Measurements from ENCODE around the gene CBFA2T2.
"Not testable (repeated sequence)": the region's sequence is repeated elsewhere in the genome, so short reads cannot be mapped to it uniquely, and the experiment has no call there.

Gene CBFA2T2

DNA sequence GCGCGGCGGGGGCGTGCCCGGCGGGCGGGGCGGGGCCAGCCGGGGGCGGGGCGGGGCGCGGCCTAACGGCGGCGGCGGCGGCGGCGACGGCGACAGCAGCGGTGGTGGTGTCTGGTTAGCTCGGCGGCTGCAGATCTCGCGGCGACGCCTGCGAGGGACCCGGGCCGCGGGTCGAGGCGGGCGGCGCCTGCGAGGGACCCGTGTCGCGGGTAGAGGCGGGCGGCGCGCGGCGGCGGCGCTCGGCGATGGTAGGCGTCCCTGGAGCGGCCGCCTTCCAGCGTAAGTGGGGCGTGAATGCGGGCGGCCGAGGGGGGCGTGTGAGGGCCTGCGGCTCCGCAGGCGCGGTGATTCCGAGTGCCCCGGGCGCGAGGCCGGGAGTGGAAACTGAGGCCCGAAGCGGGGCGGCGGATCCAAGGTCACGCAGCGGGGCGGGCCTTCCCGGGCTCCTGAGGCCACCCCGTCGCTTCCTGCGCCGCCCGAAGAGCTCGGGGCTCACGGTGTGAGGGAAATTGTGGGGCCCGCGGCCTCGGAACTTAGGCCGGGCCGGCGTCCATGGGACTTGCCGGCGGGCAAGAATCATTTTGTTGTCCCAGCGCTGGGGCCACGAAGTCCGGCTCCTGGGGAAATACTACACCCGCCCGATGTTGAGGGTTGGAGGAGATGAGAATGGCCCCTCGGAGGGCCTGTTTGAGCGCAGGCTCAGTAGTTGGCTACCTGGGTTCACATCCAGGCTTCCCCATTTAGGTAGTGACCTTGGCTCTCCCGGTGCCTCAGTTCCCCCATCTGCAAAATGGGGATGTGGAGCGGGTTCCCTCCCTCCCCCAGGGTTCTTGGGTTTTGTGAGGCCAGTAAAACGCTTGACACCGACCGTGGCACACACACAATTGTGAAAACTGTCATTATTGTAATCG, at the start of gene CBFA2T2:
CBFA2T2 (plus strand) TSS at position 74 of the 911 bp plus-strand sequence; CDS start at position 246, 172 bp downstream.
- in situ Hi-C loops (cut with MboI; ENCODE audit: low sequenced_read_pairs) = no loop called here

DNA sequence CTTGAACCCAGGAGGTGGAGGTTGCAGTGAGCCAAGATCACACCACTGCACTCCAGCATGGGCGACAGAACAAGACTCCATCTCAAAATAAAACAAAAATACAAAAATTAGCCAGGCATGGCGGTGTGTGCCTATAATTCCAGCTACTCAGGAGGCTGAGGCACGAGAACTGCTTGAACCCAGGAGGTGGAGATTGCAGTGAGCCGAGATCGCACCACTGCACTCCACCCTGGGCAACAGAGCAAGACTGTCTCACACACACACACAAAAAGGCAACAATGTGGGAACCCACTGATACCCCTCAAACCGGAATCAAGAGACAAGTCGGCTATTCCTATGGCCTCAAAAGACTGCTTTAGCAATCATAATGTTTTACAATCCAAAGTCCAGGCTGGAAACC, 49.3 kb upstream of the CBFA2T2 start:
- in situ Hi-C loops (cut with MboI; ENCODE audit: low sequenced_read_pairs) = not testable (repeated sequence)

DNA sequence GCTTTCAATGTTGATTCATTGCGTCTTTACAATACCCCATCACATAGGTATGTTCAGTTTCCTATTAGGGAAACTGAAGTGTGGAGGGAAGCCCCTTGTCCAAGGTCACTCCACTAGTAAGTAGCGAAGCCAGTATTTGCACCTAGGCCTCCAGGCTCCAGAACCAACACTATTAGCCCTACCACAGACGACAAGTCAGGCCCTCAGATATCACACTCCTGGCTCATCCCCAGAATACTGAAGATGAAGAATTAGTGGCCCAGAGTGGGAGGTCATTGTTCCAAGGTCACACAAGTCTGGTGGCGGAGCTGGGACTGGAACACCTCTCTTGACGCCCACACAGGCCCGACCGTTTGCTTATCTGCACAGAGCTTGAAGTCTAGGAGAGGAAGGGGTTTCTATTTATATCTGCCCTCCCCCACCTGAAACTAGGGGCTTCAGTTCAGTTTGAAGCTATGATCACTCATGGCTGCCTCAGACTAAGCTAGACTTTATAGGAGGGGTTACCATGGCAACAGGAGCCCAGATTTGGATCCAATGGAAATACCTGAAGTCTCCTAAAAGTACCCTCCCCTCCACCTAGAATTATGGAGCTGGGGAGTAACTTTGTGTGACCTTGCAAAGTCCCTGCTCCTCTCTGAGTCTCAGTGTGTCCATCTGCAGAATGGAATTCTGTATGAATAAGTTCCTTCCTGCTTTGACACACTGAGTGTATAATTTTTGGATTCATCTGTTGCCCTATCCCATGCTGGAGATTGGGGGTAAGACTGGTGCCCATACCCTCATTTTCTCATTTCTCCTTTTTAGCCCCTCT, 48.5 kb upstream of the CBFA2T2 start:
- in situ Hi-C loops (cut with MboI; ENCODE audit: low sequenced_read_pairs) = no loop called here

DNA sequence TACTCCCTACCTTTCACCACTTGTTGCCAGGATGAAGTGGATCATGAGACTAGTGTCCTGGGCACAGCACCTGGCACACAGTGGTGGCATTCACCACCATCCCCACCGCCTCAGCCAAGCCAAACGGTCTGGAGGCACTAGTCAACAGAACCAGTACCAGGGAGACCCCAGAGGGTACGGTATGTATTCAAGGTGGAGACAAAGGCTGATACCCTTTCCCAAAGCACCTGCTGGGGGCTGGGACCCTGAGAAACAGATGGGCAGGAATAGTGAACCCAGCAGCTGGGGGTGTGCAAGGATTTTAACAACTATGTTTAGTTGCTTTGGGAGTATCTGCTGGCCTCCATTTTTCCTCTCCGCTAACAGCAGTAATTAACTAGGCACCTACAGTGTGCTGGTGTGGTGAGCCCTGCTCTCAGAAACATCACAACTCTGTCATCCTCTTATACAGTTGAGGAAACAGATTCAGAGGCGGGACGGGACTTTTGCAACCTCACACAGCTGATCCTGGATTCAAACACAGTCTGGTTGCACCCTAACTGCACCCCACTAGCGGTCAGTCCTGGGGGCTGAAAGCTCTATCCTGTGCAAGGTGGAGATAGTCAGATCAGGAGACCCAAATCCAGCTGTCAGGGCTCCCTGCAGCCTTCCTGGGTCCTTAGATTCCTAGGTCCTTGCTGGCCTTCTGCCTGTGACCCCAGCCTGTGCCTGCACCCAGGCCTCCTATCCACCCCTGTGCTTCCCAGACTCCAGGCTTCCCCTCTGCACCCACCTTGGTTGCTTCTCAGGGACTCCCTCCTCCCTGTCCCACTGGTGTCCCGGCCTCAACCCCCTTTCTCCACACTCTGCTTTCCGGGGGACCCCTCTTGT, 47.5 kb upstream of the CBFA2T2 start:
- in situ Hi-C loops (cut with MboI; ENCODE audit: low sequenced_read_pairs) = no loop called here

DNA sequence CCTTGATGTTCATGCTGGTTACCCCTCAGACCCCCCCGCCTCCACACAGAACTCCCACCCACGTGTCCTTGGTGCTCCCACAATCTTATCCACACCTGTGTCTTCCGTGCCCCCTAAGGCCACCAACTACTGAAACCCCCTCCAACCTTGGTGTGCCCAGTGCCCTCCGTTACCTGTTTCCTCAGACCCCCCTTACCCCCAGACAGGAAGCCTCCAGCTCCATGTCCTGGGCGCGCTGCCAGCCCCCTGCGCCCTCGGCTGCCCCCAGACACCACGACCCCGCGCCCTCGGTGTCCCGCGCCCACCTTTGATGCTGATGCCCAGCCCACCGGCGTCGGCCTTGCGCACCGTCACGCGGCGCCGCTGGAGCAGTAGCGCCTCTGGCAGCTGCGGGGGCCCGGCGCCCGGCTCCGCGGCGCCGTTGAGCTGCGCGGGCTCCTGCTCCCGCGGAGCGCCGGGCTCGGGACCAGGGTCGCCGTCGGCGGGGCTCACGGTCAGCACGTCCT, 46.8 kb upstream of the CBFA2T2 start:
- in situ Hi-C loops (cut with MboI; ENCODE audit: low sequenced_read_pairs) = no loop called here

DNA sequence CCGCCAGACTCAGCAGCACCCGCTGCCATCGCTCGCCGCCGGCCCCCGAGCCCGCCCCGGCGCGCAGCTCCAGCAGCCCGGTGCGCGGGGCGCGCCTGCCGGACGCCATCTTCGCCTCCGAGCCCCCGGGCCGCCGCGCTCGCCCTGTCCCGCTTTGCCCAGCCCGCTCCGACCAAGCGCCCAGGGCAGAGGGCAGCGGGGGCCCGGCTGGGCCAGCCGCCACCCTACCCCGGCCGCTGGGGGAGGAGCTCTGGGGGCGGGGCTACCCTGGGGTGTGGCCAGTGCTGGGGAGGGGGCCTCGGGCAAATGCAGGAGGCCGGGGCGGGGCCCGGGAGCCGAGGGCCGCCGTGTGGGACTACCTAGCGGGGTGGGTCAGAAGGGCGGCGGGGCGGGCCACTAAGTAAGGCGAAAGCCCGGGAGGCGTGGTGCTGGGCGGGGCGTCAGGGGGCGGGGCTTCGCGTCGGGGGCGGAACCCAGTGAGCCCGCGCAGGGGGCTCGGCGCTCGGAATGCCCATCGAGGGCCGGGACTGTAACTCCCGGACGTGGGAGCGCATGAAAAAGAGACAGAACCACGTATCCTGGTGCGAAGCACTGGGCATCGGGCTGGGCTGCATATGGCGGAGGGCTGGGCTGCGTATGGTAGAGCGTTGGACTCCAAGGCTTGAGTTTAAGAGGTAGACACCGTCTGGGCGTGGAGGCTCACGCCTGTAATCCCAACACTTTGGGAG, 46.2 kb upstream of the CBFA2T2 start, which contains the start of gene SNTA1:
SNTA1 (minus strand) TSS at position 252 of the 728 bp plus-strand sequence; CDS start at position 109, 143 bp downstream.
- in situ Hi-C loops (cut with MboI; ENCODE audit: low sequenced_read_pairs) = no loop called here

DNA sequence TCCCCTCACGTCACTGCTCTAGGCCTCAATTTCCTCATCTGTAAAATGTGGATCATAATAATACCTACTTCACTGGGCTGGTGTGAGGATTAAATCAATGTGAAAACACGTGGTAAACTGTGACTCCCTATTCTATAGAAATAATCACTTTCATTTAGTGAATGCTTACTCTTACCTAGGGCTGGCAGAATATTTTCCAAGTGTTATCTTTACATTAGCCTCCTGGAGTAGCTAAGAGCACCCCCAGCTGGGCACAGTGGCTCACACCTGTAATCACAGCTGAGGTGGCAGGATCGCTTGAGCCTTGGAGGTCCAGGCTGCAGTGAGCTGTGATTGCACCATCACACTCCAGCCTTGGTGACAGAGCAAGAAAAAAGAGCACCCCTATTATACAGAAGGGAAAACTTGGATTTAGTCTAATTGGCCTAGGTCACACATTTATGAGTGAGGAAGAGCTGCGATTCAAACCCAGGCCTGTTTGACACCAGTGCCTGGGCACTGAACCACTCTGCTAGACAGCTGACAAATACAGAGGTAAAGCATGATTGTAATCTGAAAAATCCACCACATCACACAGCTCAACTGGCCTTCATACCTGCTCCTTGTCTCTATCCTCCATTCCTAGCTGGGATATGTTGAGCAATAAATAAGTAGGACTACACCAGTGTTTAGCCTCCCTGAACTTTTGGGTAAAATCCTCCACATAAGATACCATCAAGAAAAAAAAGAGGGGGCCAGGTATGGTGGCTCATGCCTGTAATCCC, 44.9 kb upstream of the CBFA2T2 start:
- in situ Hi-C loops (cut with MboI; ENCODE audit: low sequenced_read_pairs) = no loop called here

DNA sequence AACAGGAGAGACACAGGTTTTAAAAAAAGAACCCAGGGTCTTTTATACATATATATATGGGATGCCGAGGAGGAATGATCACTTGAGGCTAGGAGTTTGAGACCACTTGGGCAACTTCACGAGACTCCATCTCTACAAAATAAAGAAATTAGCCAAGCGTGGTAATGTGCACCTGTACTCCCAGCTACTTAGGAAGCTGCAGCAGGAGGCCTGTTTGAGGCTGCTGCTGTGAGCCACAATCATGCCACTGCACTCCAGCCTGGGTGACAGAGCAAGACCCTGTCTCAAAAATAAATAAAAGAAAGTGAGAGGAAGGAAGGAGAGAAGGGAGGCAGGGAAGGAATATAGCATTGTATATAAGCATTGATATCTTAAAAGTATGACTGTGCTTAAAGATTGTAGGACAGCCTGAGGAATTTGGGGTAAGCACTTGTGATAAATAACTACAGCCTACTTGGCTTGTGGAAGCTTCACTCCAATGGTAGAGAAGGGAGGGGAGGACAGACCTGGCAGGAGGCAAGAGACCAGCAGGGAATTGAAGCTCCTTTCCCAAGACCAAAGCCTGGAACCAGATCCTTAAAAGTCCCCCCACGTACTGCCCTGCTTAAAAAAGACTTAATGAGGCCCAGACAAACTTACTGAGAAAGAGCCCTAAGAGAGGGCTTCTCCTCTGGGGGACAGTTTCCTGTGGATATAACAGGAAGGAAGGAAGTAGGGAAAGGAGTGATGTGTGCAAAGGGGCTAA, 43.8 kb upstream of the CBFA2T2 start:
- in situ Hi-C loops (cut with MboI; ENCODE audit: low sequenced_read_pairs) = no loop called here

DNA sequence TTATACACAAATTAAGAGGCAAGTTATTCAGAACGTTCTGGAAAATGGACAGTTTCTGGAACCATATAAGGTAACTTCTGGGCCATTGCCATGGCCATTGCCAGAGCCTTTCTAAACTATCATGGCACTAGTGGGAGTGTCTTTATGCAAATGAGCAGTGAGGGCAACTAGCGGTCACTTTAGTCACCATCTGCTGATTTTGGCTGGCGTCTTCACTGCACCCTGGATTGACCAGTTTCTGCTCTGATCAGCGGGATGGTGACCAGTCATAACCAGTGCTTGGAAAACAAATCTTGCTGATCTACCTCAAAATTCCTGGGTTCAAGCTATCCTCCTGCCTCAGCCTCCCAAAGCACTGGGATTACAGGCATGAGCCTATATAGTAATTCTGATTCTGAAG, 39.0 kb upstream of the CBFA2T2 start:
- in situ Hi-C loops (cut with MboI; ENCODE audit: low sequenced_read_pairs) = loop anchor here (10.0 kb wide), 1 partner anchor 214 kb away; the partner anchor contains the start of genes ACTL10 and C20orf144

DNA sequence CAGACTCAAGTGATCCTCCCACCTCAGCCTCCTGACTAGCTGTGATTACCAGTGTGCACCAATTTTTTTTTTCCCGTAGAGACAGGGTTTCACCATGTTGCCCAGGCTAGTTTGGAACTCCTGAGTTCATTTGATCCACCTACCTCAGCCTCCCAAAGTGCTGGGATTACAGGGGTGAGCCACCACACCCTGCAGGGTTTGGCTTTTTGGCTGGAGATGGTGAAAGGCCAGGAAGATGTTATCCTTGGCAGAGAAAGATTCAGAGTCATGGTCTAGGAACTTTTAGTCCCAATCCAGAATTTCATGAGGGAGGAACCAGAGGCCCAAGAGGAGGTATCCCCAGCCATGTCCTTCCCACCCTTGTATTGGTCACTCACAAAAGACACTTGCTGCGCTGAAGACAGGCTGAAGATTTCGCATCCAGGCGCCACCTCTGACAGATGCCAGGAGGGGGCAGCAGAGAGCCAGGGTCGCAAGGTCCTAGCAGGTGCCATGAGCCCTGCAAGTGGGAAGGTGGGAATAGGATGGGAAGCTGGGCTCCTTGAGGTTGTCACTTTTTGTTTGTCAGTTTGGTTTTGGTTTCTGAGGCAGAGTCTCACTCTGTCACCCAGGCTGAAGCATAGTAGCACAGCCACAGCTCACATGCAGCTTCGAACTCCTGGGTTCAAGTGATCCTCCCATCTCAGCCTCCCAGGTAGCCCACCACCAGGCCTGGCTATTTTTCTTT, 32.8 kb upstream of the CBFA2T2 start:
- in situ Hi-C loops (cut with MboI; ENCODE audit: low sequenced_read_pairs) = loop anchor here (10.0 kb wide), 1 partner anchor 208 kb away; the partner anchor contains the start of genes ACTL10 and C20orf144

DNA sequence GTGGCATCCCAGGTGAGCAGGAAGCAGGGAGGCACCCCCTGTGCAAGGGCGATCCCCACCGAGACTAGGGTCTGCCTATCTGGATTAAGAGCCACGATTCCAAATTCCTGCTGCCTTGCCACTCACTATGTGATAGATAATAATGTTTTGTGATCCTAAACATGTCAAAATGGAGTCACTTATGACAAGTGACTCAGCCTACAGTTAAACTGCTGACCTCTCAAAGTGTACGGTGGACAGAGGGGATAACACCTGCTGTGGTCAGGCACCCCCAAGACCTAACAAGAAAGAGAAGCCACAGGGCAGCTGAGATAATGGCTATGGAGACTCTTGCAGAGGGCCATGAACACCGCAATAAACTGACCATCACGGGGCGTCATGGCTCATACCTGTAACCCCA, 30.3 kb upstream of the CBFA2T2 start:
- in situ Hi-C loops (cut with MboI; ENCODE audit: low sequenced_read_pairs) = loop anchor here (10.0 kb wide), 1 partner anchor 205 kb away; the partner anchor contains the start of genes ACTL10 and C20orf144

DNA sequence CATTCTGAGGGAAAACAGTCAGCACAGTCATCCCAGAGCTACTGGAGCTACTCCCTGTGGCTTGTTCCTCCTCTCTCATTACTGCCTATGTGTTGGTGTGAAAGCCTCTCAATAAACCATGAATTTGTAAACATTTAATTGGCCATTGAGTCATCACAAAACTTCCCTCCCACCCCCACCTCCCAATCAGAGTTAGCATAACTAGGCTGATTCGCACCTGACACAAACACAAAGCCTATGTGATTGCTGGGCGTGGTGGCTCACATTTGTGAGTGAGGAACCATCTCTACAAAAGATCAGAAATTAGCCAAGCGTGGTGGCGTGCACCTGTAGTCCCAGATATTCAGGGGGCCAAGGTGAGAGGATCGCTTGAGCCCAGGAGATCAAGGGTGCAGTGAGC, 29.2 kb upstream of the CBFA2T2 start:
- in situ Hi-C loops (cut with MboI; ENCODE audit: low sequenced_read_pairs) = no loop called here

DNA sequence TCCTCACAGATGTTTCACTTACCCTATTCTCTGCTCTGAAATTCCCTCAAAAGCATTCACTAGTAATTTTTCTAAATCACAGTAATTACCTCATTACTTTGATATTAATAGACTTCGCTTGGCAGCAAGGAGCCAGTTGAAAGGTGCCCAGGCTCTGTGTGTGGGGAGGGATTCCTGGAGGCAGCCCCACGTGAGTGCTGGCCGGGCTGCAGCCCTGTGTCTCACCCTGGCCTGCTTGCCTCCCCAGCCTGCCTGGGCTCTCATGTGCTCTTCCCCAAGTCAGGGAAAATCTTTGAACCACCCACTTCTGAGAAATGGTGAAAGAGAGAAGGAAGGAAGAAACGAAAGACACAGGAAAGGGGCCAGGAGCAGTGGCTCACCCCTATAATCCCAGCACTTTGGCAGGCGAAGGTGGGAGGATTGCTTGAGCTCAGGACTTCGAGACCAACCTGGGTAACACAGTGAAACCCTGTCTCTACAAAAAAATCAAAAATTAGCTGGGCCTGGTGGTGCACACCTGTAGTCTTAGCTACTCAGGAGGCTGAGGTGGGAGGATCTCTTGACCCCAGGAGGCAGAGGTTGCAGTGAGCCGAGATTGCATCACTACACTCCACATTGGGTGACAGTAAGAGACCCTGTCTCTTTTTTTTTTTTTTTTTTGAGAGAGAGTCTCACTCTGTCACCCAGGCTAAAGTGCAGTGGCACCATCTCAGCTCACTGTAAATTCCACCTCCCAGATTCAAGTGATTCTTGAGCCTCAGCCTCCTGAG, 26.4 kb upstream of the CBFA2T2 start:
- in situ Hi-C loops (cut with MboI; ENCODE audit: low sequenced_read_pairs) = no loop called here

DNA sequence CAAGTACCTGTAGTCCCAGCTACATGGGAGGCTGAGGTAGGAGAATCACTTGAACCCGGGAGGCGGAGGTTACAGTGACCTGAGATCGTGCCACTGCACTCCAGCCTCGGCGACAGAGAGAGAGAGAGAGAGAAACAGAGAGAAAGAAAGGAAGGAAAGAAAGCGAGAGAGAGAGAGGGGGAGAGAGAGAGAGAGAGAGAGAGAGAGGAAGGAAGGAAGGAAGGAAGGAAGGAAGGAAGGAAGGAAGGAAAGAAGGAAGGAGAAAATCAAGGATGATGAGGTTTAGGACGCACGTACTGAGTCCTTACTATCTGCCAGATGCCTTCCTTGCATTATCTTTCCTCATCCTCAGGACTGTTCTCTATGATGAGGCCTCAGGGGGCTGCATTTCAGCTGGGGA, 25.1 kb upstream of the CBFA2T2 start:
- in situ Hi-C loops (cut with MboI; ENCODE audit: low sequenced_read_pairs) = not testable (repeated sequence)

DNA sequence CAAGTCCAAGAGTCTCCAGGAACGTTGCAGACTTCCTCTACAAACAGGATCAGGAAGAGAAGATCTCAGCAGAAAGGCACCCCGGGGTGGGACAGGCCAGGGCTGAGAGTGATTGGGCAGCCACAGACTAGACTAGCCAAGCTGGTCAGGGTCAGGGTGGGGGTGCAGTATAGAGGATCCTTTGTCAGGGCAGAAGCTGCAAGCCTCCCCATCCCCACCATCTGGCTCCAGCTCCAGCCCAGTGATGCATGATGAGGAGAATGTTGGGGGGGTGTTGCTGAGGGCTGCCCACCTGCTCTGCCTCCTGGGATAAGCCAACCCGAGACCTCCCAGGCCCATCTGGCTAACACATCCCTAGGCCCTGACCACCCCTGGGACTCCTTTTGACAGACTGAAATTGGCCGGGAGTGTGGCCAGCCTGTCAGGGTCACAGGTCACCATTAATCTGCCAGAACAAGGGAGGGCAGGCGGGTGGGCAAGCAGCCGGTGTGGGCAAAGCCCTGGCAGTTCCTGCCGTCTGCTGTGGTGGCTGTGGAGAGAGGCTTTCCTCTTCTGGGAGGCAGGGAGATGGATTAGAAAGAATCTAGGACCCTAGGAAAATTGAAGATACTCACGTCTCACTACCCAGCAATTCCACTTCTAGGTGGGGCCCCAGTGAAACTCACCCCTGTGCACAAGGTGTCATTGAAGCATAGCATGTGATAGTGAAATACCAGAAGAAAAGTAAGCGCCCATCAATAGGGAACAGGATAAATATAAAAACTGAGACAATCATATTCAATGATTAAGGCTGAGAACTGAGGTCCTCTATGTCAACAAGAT, 24.2 kb upstream of the CBFA2T2 start:
- in situ Hi-C loops (cut with MboI; ENCODE audit: low sequenced_read_pairs) = no loop called here

DNA sequence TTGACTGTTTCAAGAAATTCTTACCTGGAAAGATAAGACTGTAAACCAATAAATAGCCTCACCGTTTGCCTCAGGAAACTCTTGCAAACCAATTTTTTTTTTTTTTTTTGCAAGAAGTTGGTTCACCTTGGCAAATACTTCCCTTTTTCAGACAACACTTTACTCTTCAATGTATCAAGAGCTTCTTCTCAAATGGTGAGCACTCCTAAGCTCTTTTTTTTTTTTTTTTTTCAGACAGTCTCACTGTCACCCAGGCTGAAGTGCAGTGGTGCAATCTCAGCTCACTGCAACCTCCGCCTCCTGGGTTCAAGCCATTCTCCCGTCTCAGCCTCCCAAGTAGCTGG, 23.6 kb upstream of the CBFA2T2 start:
- in situ Hi-C loops (cut with MboI; ENCODE audit: low sequenced_read_pairs) = no loop called here

All from HL-60/S4 treated with retinoic acid at 250 ng/mL for 4 days and 3 days (cell line).